SK-N-SH (cell line): Measurements from ENCODE around the gene SH3PXD2A. TPM values are rescaled to one million over a fixed set of nuclear protein-coding genes. Genes with fewer than 3 reads are reported as not detected.

Experiments
- CTCF ChIA-PET: fragments of 300-600, 350-600 bp; formaldehyde crosslinking; extraction: SDS; loops from one replicate; lab custom pipeline; 2021; lab: Yijun Ruan, JAX
- POLR2A ChIA-PET: fragments of 350-600 bp; sonication (Branson Sonifier 250); formaldehyde crosslinking; extraction: SDS; loops from one replicate; lab custom pipeline; 2020; ENCODE audit warnings: antibody characterized with exemption, inconsistent platforms; lab: Yijun Ruan, JAX
- DNase-seq: peaks from one replicate; pipeline ENCODE4 v3.0.0; 2012
- H2AFZ ChIP-seq: fragments of 200-600 bp; sonication (generic); 2 replicates; pipeline ENCODE4 v1.8.1; 2016; ENCODE audit warnings: antibody characterized with exemption, mild to moderate bottlenecking, low read depth
- H3F3A ChIP-seq: fragments of 200-600 bp; sonication (generic); replicated peaks from 2 replicates; pipeline ENCODE3; 2016; ENCODE audit warnings: antibody characterized with exemption, mild to moderate bottlenecking; ENCODE audit not compliant: insufficient read depth
- H3K27ac ChIP-seq, 2 experiments: fragments of 200-500 bp in 1 of 2; fragments of 200-600 bp in 1 of 2; sonication (Bioruptor generic) in 1 of 2; sonication (generic), shearing (Covaris generic) in 1 of 2; 2 replicates each; pipeline versions ENCODE4 v1.5.1 to v1.6.1; 2014 to 2016; ENCODE audit warnings: low read depth in 2 of 2, inconsistent platforms in 1 of 2, low read length in 1 of 2, mild to moderate bottlenecking in 1 of 2, mixed read lengths in 1 of 2
- H3K27me3 ChIP-seq: fragments of 200-600 bp; sonication (generic), shearing (Covaris generic); 2 replicates; pipeline ENCODE4 v1.6.1; 2016; ENCODE audit warnings: mixed run types; ENCODE audit not compliant: insufficient read depth
- H3K36me3 ChIP-seq, 2 experiments: fragments of 200-500 bp in 1 of 2; fragments of 200-600 bp in 1 of 2; sonication (Bioruptor generic) in 1 of 2; sonication (generic) in 1 of 2; replicated peaks in 1 of 2; 2 replicates each; pipeline versions ENCODE3 to v1.5.1; 2014 to 2016; ENCODE audit warnings: low read length in 1 of 2, mild to moderate bottlenecking in 1 of 2; ENCODE audit not compliant: insufficient read depth in 2 of 2, control insufficient read depth in 1 of 2
- H3K4me1 ChIP-seq, 2 experiments: fragments of 200-500 bp in 1 of 2; fragments of 200-600 bp in 1 of 2; sonication (Bioruptor generic) in 1 of 2; sonication (generic), shearing (Covaris generic) in 1 of 2; 2 replicates each; pipeline versions ENCODE4 v1.5.1 to v1.6.1; 2014 to 2016; ENCODE audit warnings: low read depth in 1 of 2, low read length in 1 of 2, mixed run types in 1 of 2; ENCODE audit not compliant: insufficient read depth in 2 of 2, control insufficient read depth in 1 of 2
- H3K4me2 ChIP-seq: fragments of 200-600 bp; sonication (generic), shearing (Covaris generic); 2 replicates; pipeline ENCODE4 v1.6.1; 2017; ENCODE audit warnings: mixed run types
- H3K4me3 ChIP-seq, 2 experiments: fragments of 200-500 bp in 1 of 2; fragments of 200-600 bp in 1 of 2; sonication (Bioruptor generic) in 1 of 2; sonication (generic), shearing (Covaris generic) in 1 of 2; 2 replicates each; pipeline versions ENCODE4 v1.5.1 to v1.8.1; 2014 to 2016; ENCODE audit warnings: low read depth in 2 of 2, inconsistent platforms in 1 of 2, low read length in 1 of 2, mild to moderate bottlenecking in 1 of 2, mixed read lengths in 1 of 2, moderate library complexity in 1 of 2
- H3K79me2 ChIP-seq: fragments of 200-600 bp; sonication (generic); 2 replicates; pipeline ENCODE4 v1.8.1; 2017; ENCODE audit warnings: mild to moderate bottlenecking; ENCODE audit not compliant: insufficient read depth
- H3K9ac ChIP-seq: fragments of 200-600 bp; sonication (generic); 2 replicates; pipeline ENCODE4 v1.6.1; 2017; ENCODE audit warnings: mixed run types
- H3K9me2 ChIP-seq: fragments of 200-600 bp; sonication (generic); 2 replicates; pipeline ENCODE4 v1.6.1; 2017; ENCODE audit warnings: mixed run types
- H3K9me3 ChIP-seq: fragments of 200-600 bp; sonication (generic); 2 replicates; pipeline ENCODE4 v1.6.1; 2017; ENCODE audit warnings: mixed run types, mild to moderate bottlenecking, moderate library complexity
- H4K20me1 ChIP-seq: fragments of 200-600 bp; sonication (generic); 2 replicates; pipeline ENCODE4 v1.6.1; 2017; ENCODE audit warnings: mild to moderate bottlenecking, mixed run types; ENCODE audit not compliant: insufficient read depth
- ELF1 ChIP-seq: IDR thresholded peaks from 2 replicates; pipeline ENCODE4 v1.4.0; 2012
- EP300 ChIP-seq, 2 experiments: IDR thresholded peaks; 2 replicates each; pipeline versions ENCODE4 v1.4.0 to v1.6.1; 2012; ENCODE audit warnings: borderline replicate concordance in 1 of 2, low read depth in 1 of 2, low read length in 1 of 2
- FOSL2 ChIP-seq: IDR thresholded peaks from 2 replicates; pipeline ENCODE4 v1.4.0; 2012; ENCODE audit warnings: low read depth, mild to moderate bottlenecking, moderate library complexity, borderline replicate concordance
- FOXJ3 ChIP-seq: sonication (generic); formaldehyde crosslinking; IDR thresholded peaks from 2 replicates; pipeline ENCODE4 v1.5.1; 2020; ENCODE audit warnings: mild to moderate bottlenecking, missing genetic modification reagents
- GABPA ChIP-seq: IDR thresholded peaks from 2 replicates; pipeline ENCODE4 v1.4.0; 2012; ENCODE audit warnings: low read depth, mild to moderate bottlenecking
- MXI1 ChIP-seq: IDR thresholded peaks from 2 replicates; pipeline ENCODE4 v1.6.1; 2012; ENCODE audit warnings: mild to moderate bottlenecking, low read depth, low read length, improper control_type of control experiment
- NFIC ChIP-seq: IDR thresholded peaks from 2 replicates; pipeline ENCODE4 v1.4.0; 2012; ENCODE audit warnings: borderline replicate concordance
- RAD21 ChIP-seq: IDR thresholded peaks from 2 replicates; pipeline ENCODE4 v1.6.1; 2012; ENCODE audit warnings: mild to moderate bottlenecking, low read length
- RXRA ChIP-seq: IDR thresholded peaks from 2 replicates; pipeline ENCODE4 v1.4.0; 2012; ENCODE audit warnings: low read depth, mild to moderate bottlenecking, borderline replicate concordance
- SIN3A ChIP-seq: IDR thresholded peaks from 2 replicates; pipeline ENCODE4 v1.6.1; 2012; ENCODE audit warnings: low read depth, mild to moderate bottlenecking, low read length, moderate library complexity, borderline replicate concordance
- SMC3 ChIP-seq: IDR thresholded peaks from 2 replicates; pipeline ENCODE4 v1.6.1; 2012; ENCODE audit warnings: low read depth, low read length, improper control_type of control experiment
- TAF1 ChIP-seq: IDR thresholded peaks from 2 replicates; pipeline ENCODE4 v1.6.1; 2012; ENCODE audit warnings: low read depth, mild to moderate bottlenecking, low read length, moderate library complexity, borderline replicate concordance
- TCF12 ChIP-seq: IDR thresholded peaks from 2 replicates; pipeline ENCODE4 v1.4.0; 2012
- YY1 ChIP-seq: IDR thresholded peaks from 2 replicates; pipeline ENCODE4 v1.4.0; 2012; ENCODE audit warnings: low read depth, mild to moderate bottlenecking
- WGBS: methylation state at CpG from one replicate; pipeline ENCODE4 v1.1.6; 2017; ENCODE audit warnings: low lambda C conversion rate; 5-methylcytosine and 5-hydroxymethylcytosine counted together
- polyA plus RNA-seq, 3 experiments: library from polyadenylated mRNA; depleted of rRNA; stranded (reverse); fragments of >200 nt; gene quantifications; 2 replicates each; pipeline ENCODE4 v1.2.3, GENCODE V29; 2012
- TF ChIP-seq, protein P1 (sequence below): IDR thresholded peaks from 2 replicates; pipeline ENCODE4; 2012
- TF ChIP-seq, protein P2 (sequence below): IDR thresholded peaks from 2 replicates; pipeline ENCODE4 v1.4.0; 2012; ENCODE audit warnings: low read depth
- TF ChIP-seq, protein P3 (sequence below): fragments of 150-350 bp; IDR thresholded peaks from 2 replicates; pipeline ENCODE4 v1.6.1; 2017; ENCODE audit warnings: antibody characterized with exemption, low read length, low read depth, borderline replicate concordance

Gene SH3PXD2A
- polyA plus RNA-seq, 1 of the 3 experiments (the other 2 are of a cell fraction) = 2.5 TPM

DNA sequence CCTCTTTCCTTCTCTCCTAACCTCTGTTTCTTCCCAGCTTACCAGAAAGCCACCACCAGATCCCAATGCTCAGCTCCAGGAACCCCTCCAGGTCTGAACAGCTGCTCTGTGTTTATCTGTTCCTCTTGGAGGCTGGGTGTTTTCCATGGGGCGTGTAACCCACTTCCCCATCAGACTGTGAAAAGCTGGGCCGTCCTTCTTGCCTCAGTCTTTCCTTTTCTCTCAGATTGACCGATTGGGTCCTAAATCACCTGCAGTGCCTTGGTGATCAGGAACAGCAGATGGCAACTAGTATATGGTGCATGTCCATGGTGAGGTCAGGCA is 4.8 kb downstream of the SH3PXD2A start:
- POLR2A ChIA-PET = no interaction called here
- TF ChIP-seq FOSL2 (no peak), EP300 (IDR thresholded peaks at IDR 0.05; ENCODE audit: borderline replicate concordance in 1 of 2, low read depth in 1 of 2, low read length in 1 of 2) (no peak), SIN3A (no peak), SMC3 (no peak)
- H3K36me3 ChIP-seq = no peaks in the 10 kb centered on the region
- H3K9ac ChIP-seq = peak overlapping the region; percentile 61; the same call in 1 of the 2 replicates
- H3K27ac ChIP-seq = peak overlapping the region in 1 of 2 experiments; percentile 85; a peak in 3 of 4 replicates
- CTCF ChIA-PET = interaction anchor here (0.7 to 9.7 kb wide), 4 partner anchors 68 to 139 kb away, joined by 3 to 169 read pairs (median 4); no protein-coding TSS in a partner anchor
- H3K27me3 ChIP-seq = no peaks in the 10 kb centered on the region
- 80% methylated on average over 3 of the region's 3 CpGs for WGBS
- no peak for DNase-seq
- H3K9me2 ChIP-seq = no peaks in the 10 kb centered on the region
- no peaks in the 10 kb centered on the region for H3K9me3 ChIP-seq
- H3K4me2 ChIP-seq = peak overlapping the region; percentile 65
- H3F3A ChIP-seq = peaks cover 20% of the 10 kb centered on the region
- H2AFZ ChIP-seq = 0 out of 2 replicates have a peak overlapping the region, but pooled peaks have one; percentile 41
- peaks cover 64% of the 10 kb centered on the region for H3K79me2 ChIP-seq
- peak overlapping the region in 1 of 2 experiments; percentile 21; a peak in 1 of 4 replicates for H3K4me3 ChIP-seq
- no peaks in the 10 kb centered on the region for H4K20me1 ChIP-seq
- H3K4me1 ChIP-seq = peaks cover 20 to 48% of the 10 kb centered on the region in 2 experiments; a peak in 2 of 4 replicates

DNA sequence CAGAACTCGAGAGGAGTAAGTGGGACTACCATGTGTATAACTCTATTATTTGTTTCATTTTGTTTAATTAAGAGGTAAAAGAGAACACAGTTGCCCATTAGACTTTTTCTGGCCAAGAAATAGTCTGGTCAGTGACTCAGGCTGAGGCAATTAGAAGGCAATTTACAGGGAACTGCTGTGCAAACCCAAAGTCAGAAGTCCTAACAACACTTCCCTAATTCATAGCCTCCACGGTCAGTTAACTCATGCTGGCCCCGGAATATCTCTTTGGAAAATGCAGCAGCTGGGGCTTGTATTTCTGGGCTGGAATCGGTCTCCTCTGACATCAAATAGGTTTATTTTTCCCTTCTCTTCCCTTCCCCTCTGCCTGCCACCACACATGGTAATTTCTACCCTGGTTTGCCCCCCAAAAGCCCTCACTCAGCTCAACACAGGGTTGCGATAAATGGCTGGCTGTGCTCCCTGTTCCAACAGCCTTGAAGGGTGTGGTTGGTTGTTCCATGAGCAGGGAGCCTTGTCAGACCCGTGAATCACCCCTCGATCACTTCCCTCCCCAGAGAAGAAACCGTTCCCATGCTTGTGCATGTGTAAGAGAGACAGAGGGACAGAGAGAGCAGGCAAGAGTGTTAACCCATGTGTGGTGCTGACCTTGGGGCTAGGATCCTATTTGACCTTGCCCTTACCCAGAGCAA is 5.3 kb downstream of the SH3PXD2A start:
- Histone ChIP-seq H3K9me2 (no peaks in the 10 kb centered on the region), H3K79me2 (peaks cover 68% of the 10 kb centered on the region), H3K36me3 (no peaks in the 10 kb centered on the region), H4K20me1 (no peaks in the 10 kb centered on the region), H2AFZ (peak overlapping the region; percentile 41; the same call in 1 of the 2 replicates), H3F3A (peaks cover 20% of the 10 kb centered on the region), H3K4me1 (peaks cover 21 to 48% of the 10 kb centered on the region in 2 experiments; a peak in 2 of 4 replicates), H3K4me3 (peak overlapping the region in 1 of 2 experiments; percentile 21; a peak in 1 of 4 replicates), H3K27me3 (no peaks in the 10 kb centered on the region), H3K4me2 (peak overlapping the region; percentile 65), H3K9me3 (no peaks in the 10 kb centered on the region), H3K27ac (peak overlapping the region in 1 of 2 experiments; percentile 85; a peak in 3 of 4 replicates), H3K9ac (peak overlapping the region; percentile 61; the same call in 1 of the 2 replicates)
- TF ChIP-seq RXRA (no peak), MXI1 (no peak), EP300 (IDR thresholded peaks at IDR 0.05; ENCODE audit: borderline replicate concordance in 1 of 2, low read depth in 1 of 2, low read length in 1 of 2) (peak in 1 of 2 experiments; percentile 38; a peak in 1 of 4 replicates), RAD21 (no peak), TAF1 (no peak), YY1 (no peak), SMC3 (no peak), FOXJ3 (CRISPR knock-in tag) (no peak), FOSL2 (peak; percentile 48; the same call in 1 of the 2 replicates), TCF12 (0 out of 2 replicates have a peak, but pooled peaks have one; percentile 14), GABPA (no peak), ELF1 (no peak), NFIC (no peak)
- TF ChIP-seq, protein P1, sequence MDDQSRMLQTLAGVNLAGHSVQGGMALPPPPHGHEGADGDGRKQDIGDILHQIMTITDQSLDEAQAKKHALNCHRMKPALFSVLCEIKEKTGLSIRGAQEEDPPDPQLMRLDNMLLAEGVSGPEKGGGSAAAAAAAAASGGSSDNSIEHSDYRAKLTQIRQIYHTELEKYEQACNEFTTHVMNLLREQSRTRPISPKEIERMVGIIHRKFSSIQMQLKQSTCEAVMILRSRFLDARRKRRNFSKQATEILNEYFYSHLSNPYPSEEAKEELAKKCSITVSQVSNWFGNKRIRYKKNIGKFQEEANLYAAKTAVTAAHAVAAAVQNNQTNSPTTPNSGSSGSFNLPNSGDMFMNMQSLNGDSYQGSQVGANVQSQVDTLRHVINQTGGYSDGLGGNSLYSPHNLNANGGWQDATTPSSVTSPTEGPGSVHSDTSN = 0 out of 2 replicates have a peak, but pooled peaks have one; percentile 16
- TF ChIP-seq, protein P2, sequence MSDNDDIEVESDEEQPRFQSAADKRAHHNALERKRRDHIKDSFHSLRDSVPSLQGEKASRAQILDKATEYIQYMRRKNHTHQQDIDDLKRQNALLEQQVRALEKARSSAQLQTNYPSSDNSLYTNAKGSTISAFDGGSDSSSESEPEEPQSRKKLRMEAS = peak; percentile 58
- TF ChIP-seq, protein P3, sequence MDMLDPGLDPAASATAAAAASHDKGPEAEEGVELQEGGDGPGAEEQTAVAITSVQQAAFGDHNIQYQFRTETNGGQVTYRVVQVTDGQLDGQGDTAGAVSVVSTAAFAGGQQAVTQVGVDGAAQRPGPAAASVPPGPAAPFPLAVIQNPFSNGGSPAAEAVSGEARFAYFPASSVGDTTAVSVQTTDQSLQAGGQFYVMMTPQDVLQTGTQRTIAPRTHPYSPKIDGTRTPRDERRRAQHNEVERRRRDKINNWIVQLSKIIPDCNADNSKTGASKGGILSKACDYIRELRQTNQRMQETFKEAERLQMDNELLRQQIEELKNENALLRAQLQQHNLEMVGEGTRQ = no peak
- CTCF ChIA-PET = interaction anchor here (1.1 to 9.7 kb wide), 3 partner anchors 14 to 138 kb away, joined by 4 to 169 read pairs (median 5); no protein-coding TSS in a partner anchor
- POLR2A ChIA-PET = no interaction called here
- 33% methylated on average over 7 of the region's 8 CpGs for WGBS
- no peak for DNase-seq
